IPS-18a (cell line): ENCODE data around the gene CLDN8.

ENCODE experiments used
- H3K27ac ChIP-seq: one replicate; pipeline ENCODE4 v1.5.1; 2013; ENCODE audit warnings: low read length
- H3K27me3 ChIP-seq: one replicate; pipeline ENCODE4 v1.6.1; 2013; ENCODE audit warnings: mild to moderate bottlenecking, low read length; ENCODE audit not compliant: control insufficient read depth, insufficient read depth
- H3K36me3 ChIP-seq: one replicate; pipeline ENCODE4 v1.6.1; 2013; ENCODE audit warnings: low read depth, low read length; ENCODE audit not compliant: control insufficient read depth
- H3K4me1 ChIP-seq: one replicate; pipeline ENCODE4 v1.6.1; 2013; ENCODE audit warnings: low read depth, low read length; ENCODE audit not compliant: control insufficient read depth
- H3K4me3 ChIP-seq: one replicate; pipeline ENCODE4 v1.5.1; 2013; ENCODE audit warnings: low read length
- H3K9ac ChIP-seq: one replicate; pipeline ENCODE4 v1.6.1; 2013; ENCODE audit warnings: mild to moderate bottlenecking, low read length, moderate library complexity
- H3K9me3 ChIP-seq: one replicate; pipeline ENCODE4 v1.6.1; 2013; ENCODE audit warnings: low read depth, low read length; ENCODE audit not compliant: control insufficient read depth

CLDN8 gene

DNA sequence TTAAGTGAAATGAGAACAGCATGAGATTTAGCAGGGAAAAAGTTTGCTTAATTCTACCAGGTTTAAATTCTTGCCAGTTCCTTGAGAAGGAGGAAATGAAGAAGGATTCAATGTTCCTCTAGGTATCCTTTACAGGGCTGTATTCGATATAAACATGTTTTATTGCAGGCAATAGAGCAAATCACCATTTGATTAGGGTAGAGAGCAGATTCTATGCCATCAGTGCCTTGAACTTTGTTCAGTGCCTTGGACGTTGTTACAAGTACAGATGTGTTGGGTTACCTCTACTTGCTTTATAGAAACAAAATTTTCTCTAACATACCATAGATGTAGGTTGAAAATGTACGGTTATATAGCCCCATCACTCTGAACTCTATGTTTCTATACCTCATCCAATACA is 18.2 kb upstream of the CLDN8 start:
- Histone ChIP-seq H3K9me3 (no peaks in the 10 kb centered on the region), H3K27ac (no peak overlapping the region), H3K4me1 (no peaks in the 10 kb centered on the region)

GRCh38 chr21:30233228-30234020 is 17.5 kb upstream of the CLDN8 start:
- Histone ChIP-seq H3K4me3 (no peak overlapping the region), H3K9me3 (no peaks in the 10 kb centered on the region), H3K36me3 (no peaks in the 10 kb centered on the region), H3K27ac (no peak overlapping the region), H3K27me3 (no peaks in the 10 kb centered on the region), H3K9ac (no peak overlapping the region), H3K4me1 (no peaks in the 10 kb centered on the region)

More for the DNA sequence above, 18.2 kb upstream of the CLDN8 start:
- Histone ChIP-seq H3K27me3 (no peaks in the 10 kb centered on the region), H3K4me3 (no peak overlapping the region), H3K9ac (no peak overlapping the region), H3K36me3 (no peaks in the 10 kb centered on the region)

- Histone ChIP-seq H3K4me1 (no peaks in the 10 kb centered on the region), H3K9me3 (no peaks in the 10 kb centered on the region), H3K27me3 (no peaks in the 10 kb centered on the region), H3K36me3 (no peaks in the 10 kb centered on the region), H3K27ac (no peak overlapping the region), H3K9ac (no peak overlapping the region), H3K4me3 (no peak overlapping the region)
Measured at GRCh38 chr21:30232011-30232410, 16.1 kb upstream of the CLDN8 start.

DNA sequence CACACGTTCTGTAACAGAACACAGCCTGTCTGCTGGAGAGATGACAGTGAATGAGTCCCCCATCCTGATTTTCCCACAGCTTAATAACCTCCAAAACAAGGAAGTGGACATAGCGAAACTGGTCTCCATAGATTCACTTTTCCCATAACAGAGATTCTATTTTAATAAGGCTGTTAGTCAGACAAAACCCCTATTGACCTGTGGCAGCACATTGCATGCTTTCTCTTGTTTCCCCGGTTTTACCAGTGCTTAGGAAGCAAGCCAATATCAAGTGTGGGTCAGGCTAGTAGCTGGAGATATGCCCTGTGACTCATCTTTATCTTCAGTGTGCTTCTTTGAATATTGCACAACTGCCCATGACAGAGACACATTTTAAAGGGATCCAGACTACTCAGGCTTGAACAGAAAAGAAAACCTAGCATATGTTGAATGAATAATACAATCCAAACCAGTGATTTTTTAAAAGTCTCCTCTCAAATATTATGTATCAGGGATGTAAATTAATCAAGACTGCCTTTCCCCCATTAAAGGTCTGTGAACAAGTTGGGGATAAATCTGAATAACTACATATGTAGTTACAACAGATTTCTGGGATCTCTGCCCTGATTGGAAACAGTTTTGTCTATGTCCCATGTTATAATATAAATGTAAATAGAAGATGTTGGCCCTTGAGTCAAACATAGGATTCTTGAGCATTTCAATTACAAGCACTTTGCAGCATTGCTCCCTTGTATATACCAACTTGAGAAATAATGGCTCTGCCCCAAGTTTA is 11.9 kb upstream of the CLDN8 start:
- no peak overlapping the region for H3K4me3 ChIP-seq
- H3K9ac ChIP-seq = no peak overlapping the region
- H3K27ac ChIP-seq = no peak overlapping the region
- no peaks in the 10 kb centered on the region for H3K27me3 ChIP-seq
- H3K4me1 ChIP-seq = no peaks in the 10 kb centered on the region
- no peaks in the 10 kb centered on the region for H3K36me3 ChIP-seq
- H3K9me3 ChIP-seq = no peaks in the 10 kb centered on the region

DNA sequence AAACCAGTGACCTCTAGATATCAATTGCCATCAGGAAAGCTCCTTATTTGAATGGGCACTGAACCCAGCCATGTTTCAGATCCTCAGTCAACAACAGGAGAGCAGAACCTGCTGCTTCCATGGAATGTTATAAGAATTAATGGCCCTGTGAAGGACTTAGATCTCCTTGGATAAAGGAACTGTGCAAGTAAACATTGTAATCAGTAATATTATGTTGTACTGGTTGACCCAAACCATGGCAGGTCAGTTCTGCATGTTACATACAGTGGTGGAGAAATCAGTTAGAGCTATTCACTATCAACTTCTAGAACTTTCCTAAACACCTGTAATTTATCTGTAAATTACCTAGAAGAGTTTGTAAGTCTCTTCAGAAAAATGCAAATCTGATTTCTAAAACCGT is 11.2 kb upstream of the CLDN8 start:
- Histone ChIP-seq H3K27ac (no peak overlapping the region), H3K4me3 (no peak overlapping the region), H3K27me3 (no peaks in the 10 kb centered on the region), H3K4me1 (peaks cover 6% of the 10 kb centered on the region), H3K36me3 (no peaks in the 10 kb centered on the region), H3K9me3 (no peaks in the 10 kb centered on the region), H3K9ac (no peak overlapping the region)

DNA sequence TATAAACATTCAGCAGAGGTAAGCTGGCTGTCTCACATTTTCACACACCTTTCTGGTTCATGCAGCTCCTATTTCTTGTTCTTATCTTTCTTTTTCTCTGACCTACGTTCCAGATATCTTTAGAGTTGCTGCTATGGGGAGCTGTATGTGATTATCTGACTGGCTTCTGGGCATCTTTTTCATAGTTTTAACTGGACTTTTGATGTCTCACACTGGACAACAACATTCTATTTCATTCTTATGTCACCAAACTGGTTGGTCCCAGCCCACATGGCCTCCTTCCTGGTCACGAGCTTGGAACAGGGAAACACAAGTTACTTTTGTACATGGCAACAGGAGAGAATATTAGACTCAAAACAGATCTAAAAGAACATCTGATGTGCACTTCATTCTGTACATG is 7.7 kb upstream of the CLDN8 start:
- Histone ChIP-seq H3K36me3 (no peaks in the 10 kb centered on the region), H3K9me3 (no peaks in the 10 kb centered on the region), H3K27ac (no peak overlapping the region), H3K4me3 (no peak overlapping the region), H3K9ac (no peak overlapping the region), H3K4me1 (peaks cover 6% of the 10 kb centered on the region), H3K27me3 (no peaks in the 10 kb centered on the region)

- Histone ChIP-seq H3K4me3 (no peak overlapping the region), H3K27ac (no peak overlapping the region)
Measured at GRCh38 chr21:30222724-30223123, 6.8 kb upstream of the CLDN8 start.

DNA sequence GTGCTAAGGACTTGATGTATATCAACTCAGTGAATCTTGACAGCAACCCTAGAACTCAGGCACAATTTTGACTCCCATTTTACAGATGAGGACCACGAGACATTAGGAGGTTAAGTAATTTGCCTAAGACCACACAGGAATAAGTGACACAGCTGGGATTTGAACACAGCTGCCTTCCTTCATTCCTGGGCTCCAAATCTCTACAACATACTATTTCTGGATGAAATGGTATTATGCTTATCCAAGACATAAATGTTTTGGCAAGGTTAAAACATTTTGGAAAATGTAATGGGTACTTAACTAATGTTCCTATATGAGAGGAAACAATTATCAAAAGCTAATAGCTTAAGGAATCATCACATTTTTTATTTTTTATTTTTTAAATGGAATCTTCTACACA is 4.8 kb downstream of the CLDN8 start:
- H3K4me1 ChIP-seq = peaks cover 8% of the 10 kb centered on the region
- no peak overlapping the region for H3K4me3 ChIP-seq
- no peaks in the 10 kb centered on the region for H3K9me3 ChIP-seq
- H3K36me3 ChIP-seq = no peaks in the 10 kb centered on the region
- H3K27me3 ChIP-seq = no peaks in the 10 kb centered on the region
- no peak overlapping the region for H3K9ac ChIP-seq
- no peak overlapping the region for H3K27ac ChIP-seq

More at GRCh38 chr21:30222724-30223123, 6.8 kb upstream of the CLDN8 start:
- H3K9ac ChIP-seq = no peak overlapping the region
- no peaks in the 10 kb centered on the region for H3K36me3 ChIP-seq
- no peaks in the 10 kb centered on the region for H3K9me3 ChIP-seq
- H3K27me3 ChIP-seq = no peaks in the 10 kb centered on the region
- H3K4me1 ChIP-seq = peaks cover 6% of the 10 kb centered on the region

DNA sequence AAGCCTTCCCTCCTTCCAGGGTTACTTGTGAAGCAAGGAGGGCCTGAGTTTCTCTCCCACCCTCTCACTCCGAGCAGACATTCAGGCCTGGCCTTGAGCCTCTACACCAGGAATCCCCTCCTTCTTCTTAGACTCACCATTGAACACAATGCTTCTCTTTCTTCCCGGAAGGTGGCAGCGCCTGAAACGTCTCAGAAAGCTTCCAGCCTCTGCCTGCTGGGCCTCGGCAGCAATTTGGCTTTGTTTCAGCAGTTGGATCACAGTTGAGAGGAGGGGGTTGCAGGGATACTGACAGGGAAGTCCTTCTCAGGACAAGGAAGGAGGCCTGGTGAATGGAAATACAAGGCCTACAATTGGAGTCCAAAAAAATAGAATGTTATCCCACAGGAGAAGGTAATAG is 6.3 kb downstream of the CLDN8 start:
- no peak overlapping the region for H3K27ac ChIP-seq
- no peak overlapping the region for H3K4me3 ChIP-seq
- H3K4me1 ChIP-seq = peaks cover 8% of the 10 kb centered on the region
- H3K27me3 ChIP-seq = no peaks in the 10 kb centered on the region
- H3K9me3 ChIP-seq = no peaks in the 10 kb centered on the region
- no peaks in the 10 kb centered on the region for H3K36me3 ChIP-seq
- no peak overlapping the region for H3K9ac ChIP-seq

- Histone ChIP-seq H3K4me1 (peaks cover 8% of the 10 kb centered on the region), H3K9ac (no peak overlapping the region), H3K4me3 (no peak overlapping the region), H3K27me3 (no peaks in the 10 kb centered on the region), H3K9me3 (no peaks in the 10 kb centered on the region), H3K27ac (no peak overlapping the region), H3K36me3 (no peaks in the 10 kb centered on the region)
Measured at GRCh38 chr21:30207252-30207579, 8.7 kb downstream of the CLDN8 start.

- H3K9ac ChIP-seq = no peak overlapping the region
Measured at GRCh38 chr21:30206551-30207251, 9.2 kb downstream of the CLDN8 start.

More at GRCh38 chr21:30206551-30207251, 9.2 kb downstream of the CLDN8 start:
- H3K4me3 ChIP-seq = no peak overlapping the region
- H3K27ac ChIP-seq = no peak overlapping the region
- peaks cover 8% of the 10 kb centered on the region for H3K4me1 ChIP-seq
- no peaks in the 10 kb centered on the region for H3K9me3 ChIP-seq
- no peaks in the 10 kb centered on the region for H3K27me3 ChIP-seq
- H3K36me3 ChIP-seq = no peaks in the 10 kb centered on the region
